ENCODE results near the gene KLC1. TPM values are rescaled to one million over a fixed set of nuclear protein-coding genes. Genes with fewer than 3 reads are reported as not detected.

The KLC1 gene
- total RNA-seq, 1 donor: 237 TPM

DNA sequence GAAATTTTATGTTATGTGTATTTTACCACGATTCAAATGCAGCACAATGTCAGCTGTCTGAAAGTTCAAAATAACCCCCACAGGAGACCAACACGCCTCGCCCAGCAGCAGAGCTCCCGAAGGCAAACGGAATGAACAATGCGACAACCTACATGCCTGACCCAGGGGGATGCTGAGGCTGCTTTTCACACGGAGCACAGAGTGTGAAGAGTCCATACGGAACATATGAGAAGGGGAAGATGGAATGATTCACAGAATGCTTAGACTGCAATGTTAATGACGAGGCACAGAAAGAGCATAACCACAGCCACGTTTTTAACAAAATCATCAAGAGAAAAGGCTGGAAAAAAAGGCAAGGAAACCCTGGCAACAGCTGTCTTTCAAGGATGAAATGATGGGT, 109.2 kb downstream of the KLC1 start:
- TF ChIP-seq, protein P1, sequence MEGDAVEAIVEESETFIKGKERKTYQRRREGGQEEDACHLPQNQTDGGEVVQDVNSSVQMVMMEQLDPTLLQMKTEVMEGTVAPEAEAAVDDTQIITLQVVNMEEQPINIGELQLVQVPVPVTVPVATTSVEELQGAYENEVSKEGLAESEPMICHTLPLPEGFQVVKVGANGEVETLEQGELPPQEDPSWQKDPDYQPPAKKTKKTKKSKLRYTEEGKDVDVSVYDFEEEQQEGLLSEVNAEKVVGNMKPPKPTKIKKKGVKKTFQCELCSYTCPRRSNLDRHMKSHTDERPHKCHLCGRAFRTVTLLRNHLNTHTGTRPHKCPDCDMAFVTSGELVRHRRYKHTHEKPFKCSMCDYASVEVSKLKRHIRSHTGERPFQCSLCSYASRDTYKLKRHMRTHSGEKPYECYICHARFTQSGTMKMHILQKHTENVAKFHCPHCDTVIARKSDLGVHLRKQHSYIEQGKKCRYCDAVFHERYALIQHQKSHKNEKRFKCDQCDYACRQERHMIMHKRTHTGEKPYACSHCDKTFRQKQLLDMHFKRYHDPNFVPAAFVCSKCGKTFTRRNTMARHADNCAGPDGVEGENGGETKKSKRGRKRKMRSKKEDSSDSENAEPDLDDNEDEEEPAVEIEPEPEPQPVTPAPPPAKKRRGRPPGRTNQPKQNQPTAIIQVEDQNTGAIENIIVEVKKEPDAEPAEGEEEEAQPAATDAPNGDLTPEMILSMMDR (IDR thresholded peaks at IDR 0.05; ENCODE audit: insufficient read depth, low read depth, low read length): no peak
- no peak for DNase-seq (ENCODE audit: low read depth)
- H3K4me3 ChIP-seq (ENCODE audit: low read depth, low read length): no peak overlapping the region

DNA sequence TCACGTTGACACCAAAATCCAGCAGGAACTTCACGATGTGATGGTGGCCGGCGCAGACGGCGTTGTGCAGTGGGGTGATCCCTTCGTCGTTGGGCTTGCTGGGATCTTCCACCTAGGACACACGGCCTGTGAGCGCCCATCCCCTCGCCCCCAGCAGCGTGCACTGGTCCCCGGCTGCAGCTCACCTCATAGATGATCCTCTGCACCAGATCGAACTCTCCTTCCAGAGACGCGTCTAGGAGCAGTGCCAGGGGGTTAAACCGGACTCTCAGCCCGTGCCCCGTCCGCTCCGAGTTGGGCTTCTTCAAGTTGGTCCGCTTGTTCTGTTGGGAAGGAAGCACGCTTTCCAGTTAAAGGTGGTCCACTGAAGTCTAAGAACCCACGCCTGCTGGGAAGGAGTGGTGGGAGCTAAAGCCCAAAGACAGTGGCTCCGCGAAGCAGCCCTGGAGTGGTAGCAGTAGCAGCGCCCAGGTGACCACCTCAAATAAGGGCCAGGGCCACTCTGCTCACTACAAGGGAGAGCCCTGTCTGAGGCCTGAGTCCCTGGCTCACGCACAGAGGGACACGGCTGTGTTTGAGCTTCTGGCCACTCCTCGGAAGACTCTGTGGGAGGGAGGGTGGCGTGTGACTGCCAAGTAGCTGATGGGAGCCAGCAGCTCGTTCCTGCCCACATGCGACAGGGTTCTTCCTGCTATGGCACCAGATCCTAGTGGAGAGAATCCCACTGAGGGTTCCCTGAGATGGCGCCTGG, 109.9 kb downstream of the KLC1 start:
- no peak overlapping the region for H3K4me3 ChIP-seq (ENCODE audit: low read depth, low read length)
- TF ChIP-seq, protein P1 (IDR thresholded peaks at IDR 0.05; ENCODE audit: insufficient read depth, low read depth, low read length): no peak
- no peak for DNase-seq (ENCODE audit: low read depth)

DNA sequence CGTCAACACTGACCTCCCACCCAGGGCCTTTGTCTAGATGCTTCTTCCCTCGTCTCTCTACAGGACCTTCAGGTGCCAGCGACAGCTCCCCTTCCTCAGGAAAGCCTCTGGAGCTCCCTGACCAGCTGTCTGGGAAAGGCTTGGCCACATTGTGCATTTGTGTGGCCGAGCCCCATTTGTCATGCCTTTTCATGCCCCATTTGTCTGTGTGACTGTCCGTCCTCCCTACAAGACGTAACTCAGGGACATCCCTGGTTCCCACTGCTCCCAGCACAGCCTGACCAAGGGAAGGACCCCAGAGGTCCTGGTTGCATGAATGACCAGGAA, 110.4 kb downstream of the KLC1 start:
- H3K4me3 ChIP-seq (ENCODE audit: low read depth, low read length): no peak overlapping the region
- TF ChIP-seq, protein P1 (IDR thresholded peaks at IDR 0.05; ENCODE audit: insufficient read depth, low read depth, low read length): no peak
- DNase-seq (ENCODE audit: low read depth): no peak

DNA sequence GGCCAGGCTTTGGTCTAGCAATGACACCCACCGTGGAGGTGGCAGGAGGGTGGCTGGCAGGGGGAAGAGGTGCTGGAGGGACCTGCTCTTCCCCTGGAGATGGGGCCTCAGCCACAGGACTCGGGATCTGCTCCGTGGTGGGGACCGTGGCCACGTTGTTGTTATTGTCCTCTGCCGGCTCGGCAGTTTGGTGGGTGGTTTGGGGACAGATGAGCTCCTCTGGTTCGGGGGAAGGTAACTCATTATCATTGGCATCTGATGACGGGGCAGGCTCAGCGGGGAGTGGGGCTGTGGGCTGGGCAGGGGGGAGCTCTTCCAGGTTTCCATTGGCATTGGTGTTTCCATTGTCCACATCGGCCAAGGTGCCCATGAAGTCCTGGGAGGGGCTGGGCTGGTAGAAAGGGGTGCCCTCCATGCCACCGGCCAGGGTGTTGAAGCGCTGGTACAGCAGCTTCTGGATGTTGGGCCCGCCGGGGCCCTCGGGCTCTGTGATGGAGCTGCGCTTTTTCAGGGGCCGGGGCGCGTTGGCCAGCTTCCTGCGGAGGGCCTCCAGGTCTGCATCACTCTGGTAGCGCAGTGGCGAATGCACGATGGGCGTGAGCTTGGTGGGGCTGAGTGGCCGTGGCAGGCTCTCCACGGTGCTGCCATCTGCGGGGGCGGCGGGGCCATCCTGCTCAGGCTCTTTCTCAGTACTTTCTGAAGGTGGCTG, 110.9 kb downstream of the KLC1 start:
- TF ChIP-seq, protein P1 (IDR thresholded peaks at IDR 0.05; ENCODE audit: insufficient read depth, low read depth, low read length): no peak
- no peak overlapping the region for H3K4me3 ChIP-seq (ENCODE audit: low read depth, low read length)
- DNase-seq (ENCODE audit: low read depth): no peak

DNA sequence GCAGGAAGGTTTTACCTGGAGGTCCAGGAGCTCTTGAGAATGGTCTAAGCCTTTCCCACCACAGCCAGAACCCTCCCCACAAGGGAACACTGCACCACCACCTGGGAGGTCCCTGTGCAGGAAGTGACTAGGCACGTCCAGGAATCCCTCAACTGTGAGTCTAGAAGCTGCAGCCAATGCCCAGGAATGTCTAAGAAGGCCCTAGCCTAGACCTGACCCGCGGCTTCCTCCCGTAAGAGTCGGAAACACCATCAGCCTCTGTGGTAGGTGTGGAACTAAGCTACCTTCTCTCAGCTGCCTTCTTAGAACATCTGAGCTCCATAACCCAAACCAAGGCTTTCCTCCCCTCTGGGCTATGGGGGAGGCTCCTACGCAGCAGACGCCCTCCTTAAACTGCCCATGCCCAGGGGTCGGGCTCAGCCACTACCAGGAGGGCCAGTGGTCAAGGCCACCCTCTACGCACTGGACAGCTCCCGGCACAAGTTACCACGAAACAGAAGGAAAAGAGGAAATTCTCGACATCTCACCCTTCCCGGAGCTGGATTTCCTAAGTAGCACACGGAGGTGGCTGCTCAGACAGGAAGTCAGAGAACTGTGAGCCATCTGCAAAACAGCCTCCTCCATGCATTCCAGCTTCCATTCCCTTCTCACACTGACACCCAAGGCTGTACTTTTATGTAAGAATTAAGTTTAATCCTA, 112.1 kb downstream of the KLC1 start:
- TF ChIP-seq, protein P1 (IDR thresholded peaks at IDR 0.05; ENCODE audit: insufficient read depth, low read depth, low read length): no peak
- peak; percentile 58 for DNase-seq (ENCODE audit: low read depth)
- H3K4me3 ChIP-seq (ENCODE audit: low read depth, low read length): no peak overlapping the region

DNA sequence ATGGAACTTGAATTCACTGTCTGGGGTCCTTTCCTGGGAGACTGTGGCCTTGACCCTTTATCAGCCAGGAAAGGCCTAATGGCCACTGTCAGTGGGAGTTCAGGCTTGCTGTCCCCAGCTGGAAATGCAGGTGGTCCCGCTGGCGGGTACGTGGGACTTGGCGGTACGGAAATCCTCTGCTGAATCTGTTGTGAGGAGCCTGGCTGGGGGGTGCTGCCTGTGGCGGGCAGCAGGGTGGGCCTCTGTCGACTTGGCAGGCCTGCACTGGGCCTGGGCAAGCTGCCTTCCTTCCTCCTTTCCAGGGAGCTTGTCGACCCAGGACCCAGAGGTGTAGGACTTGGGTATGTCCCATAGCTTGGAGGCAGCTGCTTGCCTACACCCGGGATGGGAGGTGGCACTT, 112.9 kb downstream of the KLC1 start:
- DNase-seq (ENCODE audit: low read depth): no peak
- H3K4me3 ChIP-seq (ENCODE audit: low read depth, low read length): no peak overlapping the region
- TF ChIP-seq, protein P1 (IDR thresholded peaks at IDR 0.05; ENCODE audit: insufficient read depth, low read depth, low read length): no peak
